Germinal center (tissue), 1 donor: ENCODE measurements around the gene TFF2.

ENCODE experiments used
- DNase-seq: peaks from one replicate; pipeline ENCODE4 v3.0.0; 2012; ENCODE audit warnings: mixed read lengths, low spot score

TFF2 gene

GRCh38 chr21:42305707-42306147 is 45.1 kb downstream of the TFF2 start:
- DNase-seq = no peak

GRCh38 chr21:42304556-42305454 is 46.0 kb downstream of the TFF2 start:
- DNase-seq = no peak

DNA sequence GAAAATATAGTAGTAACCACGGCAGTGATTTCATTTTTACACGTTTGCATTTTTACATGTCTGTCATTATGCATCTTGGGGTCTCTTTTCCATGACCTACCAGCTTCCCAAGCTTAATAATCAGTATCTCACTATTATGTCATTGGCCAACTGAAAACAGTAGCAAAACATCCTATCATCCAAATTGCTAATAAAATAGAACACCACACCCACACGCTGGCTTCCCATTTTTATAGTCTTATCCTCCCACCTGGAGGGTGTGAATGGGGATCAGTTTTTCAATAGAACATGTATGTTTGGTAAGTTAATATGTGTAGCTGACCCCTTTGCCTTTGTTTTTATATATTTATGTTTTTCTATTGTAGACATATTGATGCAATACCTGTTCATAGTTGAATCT is 47.4 kb downstream of the TFF2 start:
- DNase-seq = no peak

- DNase-seq = no peak
Observed at GRCh38 chr21:42302794-42303193, 48.0 kb downstream of the TFF2 start.

GRCh38 chr21:42302076-42302650 is 48.6 kb downstream of the TFF2 start:
- DNase-seq = no peak

- DNase-seq = no peak
Observed at GRCh38 chr21:42301371-42302075, 49.3 kb downstream of the TFF2 start.

- DNase-seq = no peak
Observed at GRCh38 chr21:42300956-42301355, 49.8 kb downstream of the TFF2 start.

GRCh38 chr21:42300045-42300583 is 50.7 kb downstream of the TFF2 start:
- DNase-seq = no peak

GRCh38 chr21:42299324-42300044 is 51.3 kb downstream of the TFF2 start:
- no peak for DNase-seq

- DNase-seq = no peak
Observed at GRCh38 chr21:42298657-42299056, 52.1 kb downstream of the TFF2 start.

DNA sequence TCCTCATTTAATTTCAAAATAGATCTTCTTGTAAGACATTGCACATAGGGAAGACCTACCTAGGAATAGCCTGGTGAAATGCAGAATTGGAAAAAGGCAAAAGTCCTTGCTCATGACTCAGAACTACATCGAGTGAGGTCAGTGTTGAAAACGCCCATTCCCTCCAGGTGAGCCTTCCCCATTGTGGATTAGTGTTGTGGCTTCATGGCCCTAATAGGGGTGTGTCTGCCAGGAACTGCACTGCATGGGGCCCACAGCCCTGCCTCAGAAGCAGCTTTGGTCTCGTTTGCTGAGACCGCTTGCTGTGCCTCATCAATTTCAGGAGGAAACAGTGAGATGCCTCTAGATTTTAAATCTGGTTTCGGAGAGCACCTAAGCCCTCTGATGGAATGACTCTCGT is 52.6 kb downstream of the TFF2 start:
- DNase-seq = no peak

DNA sequence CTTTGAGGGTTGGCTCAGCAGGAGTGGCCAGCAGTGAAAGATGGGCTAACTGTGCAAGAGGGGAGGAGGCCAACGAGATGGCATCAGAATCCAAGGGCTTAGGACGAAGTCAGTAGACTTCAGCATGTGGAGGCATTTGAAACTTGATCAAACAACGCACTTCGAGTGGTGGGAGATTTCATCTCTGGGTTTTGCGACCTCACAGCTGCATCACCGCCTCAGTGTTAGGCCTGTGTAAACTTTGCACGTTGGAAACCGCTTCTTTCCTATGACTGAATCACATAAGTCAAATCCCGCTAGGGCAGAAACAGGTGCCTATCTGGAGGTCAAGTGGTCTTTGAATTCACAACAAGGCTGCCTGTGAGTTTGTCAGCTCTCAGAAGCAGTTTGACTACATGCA is 53.4 kb downstream of the TFF2 start:
- DNase-seq = no peak

DNA sequence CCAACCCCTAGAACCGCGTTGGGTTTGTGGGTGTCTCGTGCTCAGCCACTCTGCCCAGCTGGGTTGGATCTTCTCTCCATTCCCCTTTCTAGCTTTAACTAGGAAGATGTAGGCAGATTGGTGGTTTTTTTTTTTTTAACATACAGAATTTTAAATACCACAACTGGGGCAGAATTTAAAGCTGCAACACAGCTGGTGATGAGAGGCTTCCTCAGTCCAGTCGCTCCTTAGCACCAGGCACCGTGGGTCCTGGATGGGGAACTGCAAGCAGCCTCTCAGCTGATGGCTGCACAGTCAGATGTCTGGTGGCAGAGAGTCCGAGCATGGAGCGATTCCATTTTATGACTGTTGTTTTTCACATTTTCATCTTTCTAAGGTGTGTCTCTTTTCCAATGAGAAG is 54.3 kb downstream of the TFF2 start:
- DNase-seq = no peak
